Colonic mucosa (tissue), 4 donors: Measurements from ENCODE around the gene MAGEA4. TPM values are rescaled to one million over a fixed set of nuclear protein-coding genes. Genes with fewer than 3 reads are reported as not detected.

Experiments used
- DNase-seq: peaks from one replicate; pipeline ENCODE4 v3.0.0-alpha.2; 2020
- H3K27ac ChIP-seq: fragments of 200-600 bp; one replicate; pipeline ENCODE4 v1.8.0; 2021
- H3K27me3 ChIP-seq: fragments of 200-600 bp; one replicate; pipeline ENCODE4 v1.8.0; 2021
- H3K36me3 ChIP-seq: fragments of 200-600 bp; one replicate; pipeline ENCODE4 v1.8.0; 2021
- H3K4me1 ChIP-seq: fragments of 200-600 bp; one replicate; pipeline ENCODE4 v1.8.0; 2021; ENCODE audit warnings: mild to moderate bottlenecking
- H3K4me3 ChIP-seq: fragments of 200-600 bp; one replicate; pipeline ENCODE4 v1.8.0; 2021
- H3K9ac ChIP-seq, 2 donors: one replicate each; pipeline ENCODE4 v1.7.0; 2013; ENCODE audit warnings: control low read depth in 2 of 2, low read depth in 2 of 2, low read length in 2 of 2
- H3K9me3 ChIP-seq: fragments of 200-600 bp; one replicate; pipeline ENCODE4 v1.8.0; 2021
- intact Hi-C: fragments of 100-400 bp; cut with DNase I; formaldehyde crosslinking; loops from one replicate; pipeline ENCODE4 v1.14.1; 2022
- total RNA-seq, 2 donors: library from RNA; stranded (reverse); fragmentation: NEBNext Ultra II Directional in 1 of 2; extraction: Animal tissue kit (Norgen Biotek cat#: 25700) in 1 of 2; gene quantifications; one replicate each; pipeline ENCODE4 v1.2.1, GENCODE V29; 2021
- TF ChIP-seq, protein P1 (sequence below): fragments of 200-600 bp; IDR thresholded peaks from one replicate; pipeline ENCODE4 v1.8.0; 2022; ENCODE audit warnings: antibody characterized with exemption, mild to moderate bottlenecking
- donor health status: healthy.
- donor health status: DM: no; HTN: no; CAD: no.
- donor health status: DM: no; HTN: no; CAD: no.

Gene MAGEA4
- total RNA-seq, 2 donors from 2014 or later: not detected

DNA sequence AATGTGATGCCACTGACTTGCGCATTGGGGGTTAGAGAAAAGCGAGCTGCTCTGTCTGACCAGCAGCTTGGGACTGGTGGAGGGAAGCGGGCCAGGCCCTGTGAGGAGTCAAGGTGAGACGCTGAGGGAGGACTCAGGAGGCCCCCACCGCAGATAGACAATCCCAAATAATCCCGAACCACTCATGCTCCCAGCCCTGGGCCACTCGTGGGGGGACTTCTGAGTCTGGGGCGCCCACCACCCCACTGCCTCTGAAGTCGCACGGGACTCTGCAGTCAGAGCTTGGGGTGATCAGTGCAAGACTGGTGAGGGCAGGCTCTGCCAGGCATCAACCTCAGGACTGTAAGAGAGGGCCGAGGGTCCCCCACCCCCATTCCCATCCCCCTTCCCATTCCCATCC is 6.9 kb downstream of the MAGEA4 start:
- TF ChIP-seq, protein P1, sequence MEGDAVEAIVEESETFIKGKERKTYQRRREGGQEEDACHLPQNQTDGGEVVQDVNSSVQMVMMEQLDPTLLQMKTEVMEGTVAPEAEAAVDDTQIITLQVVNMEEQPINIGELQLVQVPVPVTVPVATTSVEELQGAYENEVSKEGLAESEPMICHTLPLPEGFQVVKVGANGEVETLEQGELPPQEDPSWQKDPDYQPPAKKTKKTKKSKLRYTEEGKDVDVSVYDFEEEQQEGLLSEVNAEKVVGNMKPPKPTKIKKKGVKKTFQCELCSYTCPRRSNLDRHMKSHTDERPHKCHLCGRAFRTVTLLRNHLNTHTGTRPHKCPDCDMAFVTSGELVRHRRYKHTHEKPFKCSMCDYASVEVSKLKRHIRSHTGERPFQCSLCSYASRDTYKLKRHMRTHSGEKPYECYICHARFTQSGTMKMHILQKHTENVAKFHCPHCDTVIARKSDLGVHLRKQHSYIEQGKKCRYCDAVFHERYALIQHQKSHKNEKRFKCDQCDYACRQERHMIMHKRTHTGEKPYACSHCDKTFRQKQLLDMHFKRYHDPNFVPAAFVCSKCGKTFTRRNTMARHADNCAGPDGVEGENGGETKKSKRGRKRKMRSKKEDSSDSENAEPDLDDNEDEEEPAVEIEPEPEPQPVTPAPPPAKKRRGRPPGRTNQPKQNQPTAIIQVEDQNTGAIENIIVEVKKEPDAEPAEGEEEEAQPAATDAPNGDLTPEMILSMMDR: no peak
- H3K4me1 ChIP-seq: no peaks in the 10 kb centered on the region
- intact Hi-C loops: no loop called here
- H3K9ac ChIP-seq: no peak overlapping the region
- no peak overlapping the region for H3K27ac ChIP-seq
- no peaks in the 10 kb centered on the region for H3K27me3 ChIP-seq
- H3K36me3 ChIP-seq: no peaks in the 10 kb centered on the region
- H3K9me3 ChIP-seq: no peaks in the 10 kb centered on the region
- no peak for DNase-seq
- H3K4me3 ChIP-seq: no peak overlapping the region

DNA sequence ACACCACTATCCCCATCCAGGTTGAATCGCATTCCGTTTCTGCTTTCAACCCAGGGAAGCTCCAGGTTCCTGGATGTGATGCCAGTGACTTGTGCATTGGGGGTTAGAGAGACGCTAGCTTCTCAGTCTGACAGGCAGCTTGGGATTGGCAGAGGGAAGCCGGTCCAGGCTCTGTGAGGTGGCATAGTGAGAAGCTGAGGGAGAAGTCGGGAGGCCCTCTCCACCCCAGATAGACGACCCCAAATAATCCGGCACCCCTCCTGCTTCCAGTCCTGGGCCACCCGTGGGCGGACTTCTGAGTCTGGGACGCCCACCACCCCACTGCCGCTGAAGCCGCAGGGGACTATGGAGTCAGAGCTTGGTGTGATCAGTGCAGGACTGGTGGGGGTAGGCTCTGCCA is 7.4 kb downstream of the MAGEA4 start:
- no peak overlapping the region for H3K4me3 ChIP-seq
- intact Hi-C loops: no loop called here
- no peak for DNase-seq
- H3K27ac ChIP-seq: no peak overlapping the region
- no peaks in the 10 kb centered on the region for H3K9me3 ChIP-seq
- no peaks in the 10 kb centered on the region for H3K36me3 ChIP-seq
- TF ChIP-seq, protein P1: no peak
- no peak overlapping the region for H3K9ac ChIP-seq
- no peaks in the 10 kb centered on the region for H3K27me3 ChIP-seq
- H3K4me1 ChIP-seq: no peaks in the 10 kb centered on the region

DNA sequence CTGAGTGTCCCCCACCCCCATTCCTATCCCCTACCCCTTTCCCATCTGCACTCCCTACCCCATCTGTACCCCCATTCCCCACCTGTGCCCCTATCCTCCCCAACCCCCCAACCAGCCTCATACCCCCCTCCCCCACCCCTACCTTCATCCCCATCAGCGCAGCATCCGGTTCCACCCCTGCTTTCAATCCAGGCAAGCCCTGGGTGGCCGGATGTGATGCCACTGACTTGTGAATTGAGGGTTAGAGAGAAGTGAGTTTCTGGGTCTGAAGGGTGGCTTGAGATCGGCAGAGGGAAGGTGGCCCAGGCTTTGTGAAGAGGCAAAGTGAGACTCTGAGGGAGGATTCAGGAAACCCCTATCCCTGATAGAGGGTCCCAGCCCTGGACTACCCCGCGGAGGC is 7.8 kb downstream of the MAGEA4 start:
- H3K9me3 ChIP-seq: no peaks in the 10 kb centered on the region
- H3K27me3 ChIP-seq: no peaks in the 10 kb centered on the region
- H3K27ac ChIP-seq: no peak overlapping the region
- no peak for DNase-seq
- no peak overlapping the region for H3K9ac ChIP-seq
- H3K4me3 ChIP-seq: no peak overlapping the region
- no peaks in the 10 kb centered on the region for H3K4me1 ChIP-seq
- intact Hi-C loops: no loop called here
- TF ChIP-seq, protein P1: no peak
- no peaks in the 10 kb centered on the region for H3K36me3 ChIP-seq

DNA sequence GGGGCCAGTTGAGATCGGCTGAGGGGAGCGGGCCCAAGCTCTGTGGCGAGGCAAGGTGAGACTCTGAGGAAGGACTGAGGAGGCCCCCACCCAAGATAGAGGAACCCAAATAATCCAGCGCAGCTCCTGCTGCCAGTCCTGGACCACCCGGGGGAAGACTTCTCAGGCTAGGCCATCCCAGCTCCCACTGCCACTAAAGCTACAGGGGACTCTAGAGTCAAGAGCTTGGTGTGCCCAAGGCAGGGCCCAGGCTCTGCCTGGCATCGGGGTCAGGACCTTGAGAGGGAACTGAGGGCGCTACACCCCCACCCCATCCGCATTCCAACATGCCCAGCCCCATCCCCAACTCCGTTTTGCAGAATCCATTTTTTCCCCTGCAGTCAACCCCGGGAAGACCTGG is 8.6 kb downstream of the MAGEA4 start:
- H3K27ac ChIP-seq: no peak overlapping the region
- intact Hi-C loops: no loop called here
- no peaks in the 10 kb centered on the region for H3K36me3 ChIP-seq
- DNase-seq: no peak
- H3K4me3 ChIP-seq: no peak overlapping the region
- H3K4me1 ChIP-seq: no peaks in the 10 kb centered on the region
- no peaks in the 10 kb centered on the region for H3K9me3 ChIP-seq
- TF ChIP-seq, protein P1: no peak
- no peak overlapping the region for H3K9ac ChIP-seq
- H3K27me3 ChIP-seq: no peaks in the 10 kb centered on the region

DNA sequence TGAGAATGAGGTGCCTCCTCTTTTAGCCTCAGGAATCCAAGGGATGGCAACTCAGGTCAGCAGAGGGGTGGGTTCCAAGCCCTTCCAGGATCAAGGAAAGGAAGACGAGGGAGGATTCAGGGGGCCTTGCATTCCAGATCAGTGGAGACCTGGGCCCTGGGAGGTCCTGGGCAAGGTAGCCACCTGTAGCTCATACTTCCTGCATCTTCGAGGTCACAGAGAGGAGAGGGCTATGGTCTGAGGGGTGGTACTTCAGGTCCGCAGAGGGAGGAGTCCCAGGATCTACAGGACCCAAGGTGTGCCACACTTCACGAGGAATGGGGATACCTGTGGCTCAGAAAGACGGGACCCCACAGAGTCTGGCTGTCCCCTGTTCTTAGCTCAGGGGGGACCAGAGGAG is 9.2 kb downstream of the MAGEA4 start:
- Histone ChIP-seq H3K4me1 (no peaks in the 10 kb centered on the region), H3K27me3 (no peaks in the 10 kb centered on the region), H3K36me3 (no peaks in the 10 kb centered on the region), H3K4me3 (no peak overlapping the region), H3K9ac (no peak overlapping the region), H3K9me3 (no peaks in the 10 kb centered on the region), H3K27ac (no peak overlapping the region)
- intact Hi-C loops: no loop called here
- DNase-seq: no peak
- TF ChIP-seq, protein P1: no peak

DNA sequence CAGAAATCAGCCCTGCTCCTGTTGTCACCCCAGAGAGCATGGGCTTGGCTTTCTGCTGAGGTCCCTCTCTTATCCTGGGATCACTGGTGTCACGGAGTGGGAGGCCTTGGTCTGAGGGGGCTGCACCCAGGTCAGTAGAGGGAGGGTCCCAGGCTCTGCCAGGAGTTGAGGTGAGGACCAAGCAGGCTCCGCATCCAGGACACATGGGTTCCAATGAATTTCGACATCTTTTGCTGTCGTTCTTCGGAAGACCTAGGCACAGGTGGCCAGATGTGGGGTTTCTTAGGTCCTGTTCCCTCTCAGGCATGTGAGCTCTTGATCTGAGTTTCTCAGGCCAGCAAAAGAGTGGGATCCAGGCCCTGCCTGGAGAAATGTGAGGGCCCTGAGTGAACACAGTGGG is 10.0 kb downstream of the MAGEA4 start:
- no peak for DNase-seq
- Histone ChIP-seq H3K4me3 (no peak overlapping the region), H3K4me1 (no peaks in the 10 kb centered on the region), H3K27ac (no peak overlapping the region), H3K9ac (no peak overlapping the region), H3K27me3 (no peaks in the 10 kb centered on the region), H3K36me3 (no peaks in the 10 kb centered on the region), H3K9me3 (no peaks in the 10 kb centered on the region)
- intact Hi-C loops: no loop called here
- TF ChIP-seq, protein P1: no peak
